ENCODE data around the gene ADA.
"Not testable (repeated sequence)": the region's sequence is repeated elsewhere in the genome, so short reads cannot be mapped to it uniquely, and the experiment has no call there.

ADA gene

GRCh38 chr20:44678242-44678641, 26.7 kb upstream of the ADA start:
- no peak for DNase-seq

GRCh38 chr20:44672318-44672902, 20.9 kb upstream of the ADA start:
- DNase-seq, result not testable (repeated sequence)

DNA sequence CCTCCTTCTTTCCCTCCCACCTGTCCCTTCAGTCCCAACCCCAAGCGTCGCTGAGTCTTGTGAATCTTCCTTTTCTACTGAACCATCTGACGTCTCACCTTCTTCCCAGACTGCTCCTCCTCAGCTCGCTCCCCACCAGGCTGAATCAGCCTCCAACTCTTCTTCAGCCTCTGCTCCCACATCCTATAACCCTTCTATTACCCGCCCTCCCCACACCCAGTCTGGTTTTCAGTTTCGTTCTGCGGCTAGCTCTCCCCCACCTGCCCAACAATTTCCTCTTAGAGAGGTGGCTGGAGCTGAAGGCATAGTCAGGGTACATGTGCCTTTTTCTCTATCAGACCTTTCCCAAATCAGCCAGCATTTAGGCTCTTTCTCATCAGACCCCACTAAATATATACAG, 20.0 kb upstream of the ADA start:
- not testable (repeated sequence) for DNase-seq

DNA sequence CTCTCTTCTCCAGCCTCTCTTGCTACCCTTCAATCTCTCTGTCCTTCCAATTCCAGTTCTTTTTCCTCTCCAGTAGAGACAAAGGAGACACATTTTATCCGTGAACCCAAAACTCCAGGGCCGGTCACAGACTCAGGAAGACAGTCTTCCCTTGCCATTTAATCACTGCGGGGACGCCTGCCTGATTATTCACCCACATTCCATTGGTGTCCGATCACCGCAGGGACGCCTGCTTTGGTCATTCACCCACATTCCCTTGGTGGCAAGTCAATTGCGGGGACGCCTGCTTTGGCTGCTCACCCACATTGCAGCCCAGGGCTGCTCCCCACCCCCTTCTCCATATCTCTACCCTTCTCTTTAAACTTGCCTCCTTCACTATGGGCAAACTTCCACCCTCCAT, 19.4 kb upstream of the ADA start:
- DNase-seq, result not testable (repeated sequence)

DNA sequence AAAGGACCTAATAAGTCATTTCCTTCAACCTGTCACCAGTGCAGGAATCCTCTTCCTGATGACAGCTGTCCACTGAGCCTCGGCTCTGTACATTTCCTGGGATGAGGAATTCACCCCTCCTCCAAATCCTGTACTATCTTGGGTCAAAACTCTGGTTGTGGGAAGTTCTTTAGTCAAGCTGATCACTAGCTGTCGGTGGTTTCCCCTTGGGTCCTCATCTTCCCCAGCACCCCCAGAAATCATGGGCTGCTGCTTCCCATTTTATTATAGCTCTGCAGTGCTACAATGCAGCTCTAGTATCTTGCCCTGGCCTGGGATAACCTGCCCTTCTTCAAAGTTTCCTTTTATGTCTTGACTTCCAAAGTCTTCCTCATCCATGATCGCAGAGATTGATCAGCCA, 14.6 kb upstream of the ADA start:
- no peak for DNase-seq

DNA sequence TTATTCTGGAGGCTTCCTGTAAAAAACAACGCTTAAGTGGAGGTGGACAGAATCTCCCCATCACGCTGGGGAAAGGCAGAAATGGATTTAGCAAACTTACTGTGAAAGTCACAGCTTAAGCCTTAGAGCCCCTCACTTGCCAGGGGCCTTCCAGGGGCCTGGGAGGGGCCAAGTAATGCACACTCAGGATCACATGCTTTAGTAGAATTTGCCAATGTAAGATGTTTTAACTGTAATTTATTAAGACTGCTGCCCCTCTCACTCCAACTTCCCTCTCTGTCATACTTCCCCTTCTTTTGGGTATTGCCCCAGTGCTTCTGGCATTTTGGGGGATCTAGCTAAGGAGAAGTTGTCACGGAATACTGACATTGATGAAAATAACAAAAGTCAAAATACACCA, 12.6 kb upstream of the ADA start:
- DNase-seq, result no peak

DNA sequence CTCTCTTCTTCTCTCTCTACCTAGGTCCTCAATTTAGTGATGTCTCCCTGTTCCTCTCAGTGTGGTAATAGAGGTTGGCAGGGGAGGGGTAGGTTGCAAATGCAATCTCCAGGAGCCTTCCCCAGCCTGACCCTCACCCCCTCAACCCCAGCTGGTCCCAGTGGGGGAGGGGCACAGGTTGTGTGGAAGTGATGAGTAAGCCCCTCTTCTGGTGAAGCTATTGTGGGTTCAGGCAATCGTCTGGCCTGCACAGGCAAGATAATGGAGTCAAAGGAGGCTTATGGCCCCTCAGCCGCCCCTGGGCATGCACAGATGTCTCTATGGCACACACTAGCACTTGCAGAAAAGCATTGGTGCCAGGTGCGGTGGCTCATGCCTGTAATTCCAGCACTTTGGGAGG, 10.8 kb upstream of the ADA start:
- DNase-seq, result no peak

GRCh38 chr20:44660581-44660980, 9.1 kb upstream of the ADA start:
- DNase-seq, result no peak

DNA sequence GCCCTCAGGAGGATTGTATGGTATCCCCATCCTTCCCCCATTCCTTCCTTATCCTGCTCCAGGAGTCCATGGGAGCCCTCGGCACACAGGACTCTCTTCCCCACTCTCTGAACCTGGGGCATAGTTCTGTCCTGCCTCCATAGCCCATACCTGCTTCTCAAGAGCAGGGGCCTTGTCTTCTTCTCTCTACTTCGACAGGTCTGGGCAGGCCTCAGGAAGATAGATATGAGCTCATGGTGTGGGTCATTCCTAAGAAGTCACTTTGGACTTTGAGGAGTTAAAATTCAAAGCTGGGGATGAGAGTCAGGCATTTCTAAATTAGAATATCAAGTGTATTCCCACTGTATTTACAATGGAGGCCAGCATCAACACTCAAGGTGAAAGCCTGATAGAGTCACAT, 8.4 kb upstream of the ADA start:
- no peak for DNase-seq

- DNase-seq, result no peak
Measured at GRCh38 chr20:44658810-44659209, 7.3 kb upstream of the ADA start.

DNA sequence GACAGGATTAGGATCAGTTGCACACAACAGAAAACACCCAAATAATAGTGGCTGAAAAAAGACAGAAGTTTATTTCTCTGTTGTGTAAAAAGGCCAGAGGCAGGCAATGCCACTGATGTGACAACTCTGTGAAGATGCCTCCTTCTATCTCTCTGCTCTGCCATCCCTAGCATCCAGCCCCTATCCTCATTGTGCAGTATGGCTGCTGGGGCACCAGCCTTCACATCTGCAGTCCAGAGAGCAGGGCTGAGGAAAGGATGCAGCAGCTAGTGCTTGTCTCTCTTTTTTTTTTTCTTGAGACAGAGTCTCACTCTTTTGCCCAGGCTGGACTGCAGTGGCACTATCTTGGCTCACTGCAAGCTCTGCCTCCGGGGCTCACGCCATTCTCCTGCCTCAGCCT, 6.4 kb upstream of the ADA start:
- no peak for DNase-seq

GRCh38 chr20:44656448-44656847, 4.9 kb upstream of the ADA start:
- DNase-seq, result no peak

DNA sequence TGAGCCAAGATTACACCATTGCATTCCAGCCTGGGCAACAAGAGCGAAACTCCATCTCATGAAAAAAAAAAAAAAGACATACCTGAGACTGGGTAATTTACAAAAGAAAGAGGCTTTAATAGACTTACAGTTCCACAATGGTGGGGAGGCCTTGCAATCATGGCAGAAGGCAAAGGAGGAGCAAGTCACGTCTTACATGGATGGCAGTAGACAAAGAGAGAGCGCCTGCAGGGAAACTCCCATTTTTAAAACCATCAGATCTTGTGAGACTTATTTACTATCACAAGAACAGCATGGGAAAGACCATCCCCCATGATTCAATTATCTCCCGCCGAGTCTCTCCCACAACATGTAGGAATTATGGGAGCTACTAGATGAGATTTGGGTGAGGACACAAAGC, 2.7 kb upstream of the ADA start:
- not testable (repeated sequence) for DNase-seq

DNA sequence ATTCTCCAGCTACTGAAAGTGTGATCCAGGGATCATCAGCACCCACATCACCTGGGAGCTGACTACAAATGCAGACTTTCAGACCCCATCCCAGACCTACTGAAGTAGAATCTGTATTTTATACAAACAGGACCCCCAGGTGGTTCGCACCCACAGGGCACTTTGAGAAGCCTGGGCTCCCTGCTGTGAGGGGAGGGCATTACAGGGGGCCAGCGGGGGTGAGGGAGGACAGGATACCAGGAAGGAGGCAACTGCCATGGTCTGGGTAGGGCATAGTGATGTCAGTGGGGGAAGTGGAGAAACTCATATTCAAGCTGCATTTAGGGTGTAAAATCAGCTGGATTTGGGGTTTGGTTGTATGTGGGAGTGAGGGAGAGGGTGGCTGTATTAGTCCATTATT, 2.0 kb upstream of the ADA start:
- DNase-seq, result no peak

GRCh38 chr20:44651434-44651683, 140 bp downstream of the ADA start:
- no peak for DNase-seq

DNA sequence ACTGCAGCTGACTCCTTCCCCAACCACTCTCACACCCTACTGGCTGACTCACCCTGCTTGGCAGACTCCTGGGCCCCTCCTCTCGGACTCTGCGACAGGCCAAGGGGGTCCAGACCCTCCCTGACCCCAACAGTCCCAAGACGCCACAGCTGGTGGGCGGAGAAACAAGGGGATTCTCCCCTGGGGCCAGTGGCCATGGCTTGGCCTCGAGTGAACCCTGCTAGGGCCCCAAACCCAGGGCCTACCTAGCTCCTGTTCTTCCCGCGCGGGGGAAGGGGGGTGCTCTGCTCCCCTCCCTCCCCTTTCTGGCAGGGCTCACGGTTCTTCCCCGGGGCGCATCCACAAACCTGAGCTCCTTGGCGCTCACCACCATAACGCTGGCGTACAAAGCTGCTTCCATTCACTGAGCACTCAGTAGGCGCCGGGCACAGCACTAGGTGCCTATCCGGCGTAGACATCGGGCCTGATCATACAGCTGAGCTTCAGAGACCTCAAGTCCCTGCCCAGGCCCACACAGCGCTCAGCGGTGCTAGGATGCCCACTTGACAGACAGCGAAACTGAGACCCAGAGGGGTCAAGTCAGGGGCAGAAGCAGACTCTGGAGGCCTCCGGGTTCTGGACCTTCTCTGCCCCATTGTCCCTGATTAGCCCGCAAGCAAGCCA, 597 bp downstream of the ADA start:
- peak; percentile 34 for DNase-seq

DNA sequence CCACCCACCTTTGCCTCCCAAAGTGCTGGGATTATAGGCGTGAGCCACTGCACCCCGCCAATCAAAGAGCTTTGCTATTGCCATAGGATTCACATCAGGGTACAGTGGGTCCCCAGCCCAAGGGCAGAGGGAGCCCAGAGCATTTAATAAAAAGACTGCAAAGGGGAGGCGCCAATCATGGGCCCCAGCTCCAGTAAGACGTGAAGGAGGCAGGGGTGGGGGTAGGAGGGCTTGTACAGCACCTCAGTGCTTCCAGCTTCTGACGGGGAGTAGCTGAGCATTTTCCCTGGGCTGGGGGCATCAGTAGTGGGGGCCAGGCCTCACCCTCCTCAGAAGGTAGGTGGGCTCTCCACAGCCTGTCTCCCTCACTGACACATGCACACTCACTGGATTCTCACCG, 1.5 kb downstream of the ADA start:
- no peak for DNase-seq

DNA sequence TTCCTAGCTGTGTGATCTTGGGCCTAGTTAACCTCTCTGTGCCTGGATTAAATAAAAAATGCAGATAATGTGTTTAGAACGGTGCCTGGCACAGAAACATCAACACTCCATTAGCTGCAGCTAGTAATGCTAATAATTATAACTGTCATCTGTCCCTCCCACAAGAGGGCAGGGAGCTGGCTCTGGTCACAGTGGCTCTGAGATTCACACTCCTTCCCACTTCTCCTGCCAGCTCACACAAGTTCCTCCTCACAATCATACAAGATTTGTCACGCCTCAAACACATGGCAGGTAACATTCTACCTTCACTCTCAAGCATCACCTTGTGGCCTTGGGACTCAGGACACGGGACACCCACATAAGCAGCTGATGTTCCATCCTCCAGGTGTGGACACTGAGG, 2.4 kb downstream of the ADA start:
- no peak for DNase-seq

- DNase-seq, result no peak
Measured at GRCh38 chr20:44648579-44648978, 2.9 kb downstream of the ADA start.

DNA sequence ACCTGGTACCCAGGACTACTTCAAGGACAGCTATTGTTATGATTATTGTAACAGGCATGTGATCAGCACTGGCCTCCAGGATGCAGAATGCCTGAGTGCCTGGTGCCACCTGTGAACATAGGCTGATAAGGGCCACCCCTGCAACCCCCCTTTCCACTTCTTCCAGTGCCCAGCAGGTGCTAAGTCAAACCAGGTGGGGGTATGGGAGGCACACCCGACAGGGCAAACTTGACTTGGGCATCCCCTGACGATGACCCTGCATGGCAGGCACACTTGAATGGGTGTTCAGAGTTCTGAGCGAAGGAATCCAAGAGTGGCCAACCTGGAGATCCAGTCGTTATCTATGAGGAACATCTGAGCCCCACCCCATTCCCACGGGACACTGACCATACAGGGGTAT, 3.4 kb downstream of the ADA start:
- no peak for DNase-seq

- no peak for DNase-seq
Measured at GRCh38 chr20:44646641-44647274, 4.7 kb downstream of the ADA start.

- DNase-seq, result no peak
Measured at GRCh38 chr20:44646023-44646640, 5.4 kb downstream of the ADA start.

DNA sequence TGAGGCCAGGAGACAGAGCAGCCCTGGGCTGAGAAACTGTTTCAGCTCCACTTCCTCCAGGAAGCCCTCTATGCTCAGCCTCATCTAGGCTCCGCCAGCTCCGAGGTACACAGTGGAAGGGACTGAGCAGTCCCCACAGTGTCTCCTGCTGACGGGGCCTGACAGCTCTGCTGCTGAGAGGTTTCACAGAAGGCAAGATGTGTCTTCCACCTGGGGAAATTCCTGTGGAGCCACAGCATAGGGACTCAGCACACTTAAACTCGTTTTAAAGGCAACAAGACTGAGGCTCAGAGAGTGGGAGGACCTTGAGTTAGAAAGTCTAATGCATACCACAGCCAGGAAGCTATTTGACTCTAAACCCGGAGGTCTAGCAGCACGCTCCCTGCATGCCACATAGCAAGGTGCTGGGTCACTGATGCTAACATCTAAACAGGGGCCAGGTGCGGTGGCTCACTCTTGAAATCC, 6.8 kb downstream of the ADA start:
- no peak for DNase-seq

GRCh38 chr20:44644230-44644617, 7.3 kb downstream of the ADA start:
- no peak for DNase-seq
